Measurements from ENCODE around the gene POMP. TPM values are rescaled to one million over a fixed set of nuclear protein-coding genes. Genes with fewer than 3 reads are reported as not detected.

Gene POMP
- total and polyA plus RNA-seq, 2 donors (not counting 1 experiment from before 2014, with no cell fraction given) = 67.7 to 149 TPM

- no peaks in the 10 kb centered on the region for H3K9me3 ChIP-seq (ENCODE audit: control insufficient read depth, insufficient read depth, low read depth, low read length)
- peaks cover 2% of the 10 kb centered on the region for H3K4me1 ChIP-seq (ENCODE audit: control insufficient read depth, extremely low read depth, insufficient read depth, low read length)
- no peak overlapping the region for H3K27ac ChIP-seq (ENCODE audit: insufficient read depth, low read length)
- no peaks in the 10 kb centered on the region for H3K27me3 ChIP-seq (ENCODE audit: control insufficient read depth, insufficient read depth, low read length)
- H2AFZ ChIP-seq (ENCODE audit: low read length) = no peak overlapping the region
- no peak for DNase-seq (ENCODE audit: low read depth in 2 of 2)
- TF ChIP-seq EZH2 (IDR thresholded peaks at IDR 0.05; ENCODE audit: low read length, missing control alignments) (no peak), CTCF (conservative IDR thresholded peaks at IDR 0.05 in 1 of 2, IDR thresholded peaks at IDR 0.05 in 1 of 2; ENCODE audit: low read depth in 1 of 2, low read length in 2 of 2) (no peak)
- no peaks in the 10 kb centered on the region for H3K79me2 ChIP-seq (ENCODE audit: control insufficient read depth, insufficient read depth, low read length)
- no peaks in the 10 kb centered on the region for H4K20me1 ChIP-seq (ENCODE audit: control insufficient read depth, extremely low read depth, insufficient read depth, low read length)
- H3K4me3 ChIP-seq (replicated peaks in 1 of 4; ENCODE audit: control extremely low read depth in 1 of 4, insufficient read depth in 1 of 4, low read depth in 3 of 4, low read length in 4 of 4) = no peak overlapping the region
- no peak overlapping the region for H3K9ac ChIP-seq (ENCODE audit: insufficient read depth, low read length)
- no peaks in the 10 kb centered on the region for H3K36me3 ChIP-seq (ENCODE audit: control insufficient read depth, insufficient read depth, low read length)
- H3K4me2 ChIP-seq (ENCODE audit: extremely low read depth, insufficient read depth, low read length) = no peak overlapping the region
Measured at GRCh38 chr13:28710161-28710560, 51.2 kb downstream of the POMP start.

- H3K36me3 ChIP-seq (ENCODE audit: control insufficient read depth, insufficient read depth, low read length) = no peaks in the 10 kb centered on the region
- DNase-seq (ENCODE audit: low read depth in 2 of 2) = no peak
- H3K4me3 ChIP-seq (replicated peaks in 1 of 4; ENCODE audit: control extremely low read depth in 1 of 4, insufficient read depth in 1 of 4, low read depth in 3 of 4, low read length in 4 of 4) = no peak overlapping the region
- no peaks in the 10 kb centered on the region for H3K27me3 ChIP-seq (ENCODE audit: control insufficient read depth, insufficient read depth, low read length)
- H3K79me2 ChIP-seq (ENCODE audit: control insufficient read depth, insufficient read depth, low read length) = no peaks in the 10 kb centered on the region
- H3K9ac ChIP-seq (ENCODE audit: insufficient read depth, low read length) = no peak overlapping the region
- H4K20me1 ChIP-seq (ENCODE audit: control insufficient read depth, extremely low read depth, insufficient read depth, low read length) = no peaks in the 10 kb centered on the region
- TF ChIP-seq CTCF (conservative IDR thresholded peaks at IDR 0.05 in 1 of 2, IDR thresholded peaks at IDR 0.05 in 1 of 2; ENCODE audit: low read depth in 1 of 2, low read length in 2 of 2) = no peak
- H3K4me2 ChIP-seq (ENCODE audit: extremely low read depth, insufficient read depth, low read length) = no peak overlapping the region
- no peaks in the 10 kb centered on the region for H3K4me1 ChIP-seq (ENCODE audit: control insufficient read depth, extremely low read depth, insufficient read depth, low read length)
- no peak overlapping the region for H2AFZ ChIP-seq (ENCODE audit: low read length)
- no peaks in the 10 kb centered on the region for H3K9me3 ChIP-seq (ENCODE audit: control insufficient read depth, insufficient read depth, low read depth, low read length)
- no peak overlapping the region for H3K27ac ChIP-seq (ENCODE audit: insufficient read depth, low read length)
Measured at GRCh38 chr13:28714651-28715050, 55.7 kb downstream of the POMP start.

GRCh38 chr13:28716511-28716910 lies 57.6 kb downstream of the POMP start:
- H3K27me3 ChIP-seq (ENCODE audit: control insufficient read depth, insufficient read depth, low read length) = no peaks in the 10 kb centered on the region
- H3K36me3 ChIP-seq (ENCODE audit: control insufficient read depth, insufficient read depth, low read length) = no peaks in the 10 kb centered on the region
- no peak overlapping the region for H3K9ac ChIP-seq (ENCODE audit: insufficient read depth, low read length)
- H3K4me1 ChIP-seq (ENCODE audit: control insufficient read depth, extremely low read depth, insufficient read depth, low read length) = no peaks in the 10 kb centered on the region
- DNase-seq (ENCODE audit: low read depth in 2 of 2) = peak; percentile 40 to 56
- no peak overlapping the region for H3K4me3 ChIP-seq (replicated peaks in 1 of 4; ENCODE audit: control extremely low read depth in 1 of 4, insufficient read depth in 1 of 4, low read depth in 3 of 4, low read length in 4 of 4)
- no peaks in the 10 kb centered on the region for H3K79me2 ChIP-seq (ENCODE audit: control insufficient read depth, insufficient read depth, low read length)
- TF ChIP-seq CTCF (conservative IDR thresholded peaks at IDR 0.05 in 1 of 2, IDR thresholded peaks at IDR 0.05 in 1 of 2; ENCODE audit: low read depth in 1 of 2, low read length in 2 of 2) = no peak
- no peak for TF ChIP-seq EZH2 (IDR thresholded peaks at IDR 0.05; ENCODE audit: low read length, missing control alignments)
- no peak overlapping the region for H3K4me2 ChIP-seq (ENCODE audit: extremely low read depth, insufficient read depth, low read length)
- no peaks in the 10 kb centered on the region for H3K9me3 ChIP-seq (ENCODE audit: control insufficient read depth, insufficient read depth, low read depth, low read length)
- no peak overlapping the region for H3K27ac ChIP-seq (ENCODE audit: insufficient read depth, low read length)
- no peaks in the 10 kb centered on the region for H4K20me1 ChIP-seq (ENCODE audit: control insufficient read depth, extremely low read depth, insufficient read depth, low read length)
- H2AFZ ChIP-seq (ENCODE audit: low read length) = no peak overlapping the region
